Fibroblast of the conjunctiva (primary cell): ENCODE results near the gene PLEKHN1.
"Not testable (repeated sequence)": the region's sequence is repeated elsewhere in the genome, so short reads cannot be mapped to it uniquely, and the experiment has no call there.

Experiments
- DNase-seq: peaks from one replicate; pipeline ENCODE4 v3.0.0-alpha.2; 2010; ENCODE audit warnings: low read depth

PLEKHN1 gene

GRCh38 chr1:995665-996633 lies 29.7 kb downstream of the PLEKHN1 start:
- no peak for DNase-seq

GRCh38 chr1:996851-997712 lies 30.8 kb downstream of the PLEKHN1 start:
- DNase-seq = no peak

- DNase-seq = no peak
These were observed 31.4 kb downstream of the PLEKHN1 start for GRCh38 chr1:997713-997992.

- DNase-seq = no peak
These were observed 31.9 kb downstream of the PLEKHN1 start for GRCh38 chr1:997993-998744.

GRCh38 chr1:998745-998994 lies 32.4 kb downstream of the PLEKHN1 start:
- no peak for DNase-seq

- DNase-seq = no peak
These were observed 32.9 kb downstream of the PLEKHN1 start for GRCh38 chr1:998995-999724.

- peak; percentile 27 for DNase-seq
These were observed 33.6 kb downstream of the PLEKHN1 start, which contains the start of gene HES4 for GRCh38 chr1:999725-1000356. TSS of gene HES4 (minus strand) at chr1:1000097. CDS start at chr1:999973, 124 bp downstream.

GRCh38 chr1:1000357-1001056 lies 34.2 kb downstream of the PLEKHN1 start:
- no peak for DNase-seq

GRCh38 chr1:1001057-1001783 lies 34.9 kb downstream of the PLEKHN1 start:
- DNase-seq = no peak

GRCh38 chr1:1003618-1004419 lies 37.5 kb downstream of the PLEKHN1 start:
- no peak for DNase-seq

GRCh38 chr1:1004420-1004779 lies 38.1 kb downstream of the PLEKHN1 start:
- DNase-seq = no peak

- DNase-seq = no peak
These were observed 38.8 kb downstream of the PLEKHN1 start for GRCh38 chr1:1004780-1005697.

- DNase-seq = no peak
These were observed 39.6 kb downstream of the PLEKHN1 start for GRCh38 chr1:1005774-1006304.

GRCh38 chr1:1006305-1007159 lies 40.2 kb downstream of the PLEKHN1 start:
- no peak for DNase-seq

GRCh38 chr1:1010131-1010530 lies 43.8 kb downstream of the PLEKHN1 start:
- DNase-seq = not testable (repeated sequence)

- DNase-seq = no peak
These were observed 45.2 kb downstream of the PLEKHN1 start for GRCh38 chr1:1011396-1011949.

- DNase-seq = not testable (repeated sequence)
These were observed 46.4 kb downstream of the PLEKHN1 start for GRCh38 chr1:1012736-1013104.
